Jurkat, Clone E6-1 (cell line): ENCODE measurements around the gene DAPP1.
A peak's percentile ranks its signal among the peaks of the same experiment; 100 is the strongest.

Experiments used
- DNase-seq: peaks from one replicate; pipeline ENCODE4 v3.0.0-alpha.2; 2011; ENCODE audit warnings: low read depth, low spot score
- H3K4me3 ChIP-seq: 2 replicates; pipeline ENCODE4 v1.5.1; 2011; ENCODE audit warnings: mild to moderate bottlenecking, low read length, control low read depth, moderate library complexity

Gene DAPP1

GRCh38 chr4:99847362-99847976 is 30.8 kb downstream of the DAPP1 start:
- no peak overlapping the region for H3K4me3 ChIP-seq
- DNase-seq, result no peak

- no peak for DNase-seq
- H3K4me3 ChIP-seq, result no peak overlapping the region
These were observed 32.0 kb downstream of the DAPP1 start for GRCh38 chr4:99848591-99849001.

- no peak for DNase-seq
These were observed 35.6 kb downstream of the DAPP1 start for GRCh38 chr4:99852199-99852749.

GRCh38 chr4:99853190-99853589 is 36.6 kb downstream of the DAPP1 start:
- H3K4me3 ChIP-seq, result no peak overlapping the region
- DNase-seq, result no peak

More at GRCh38 chr4:99852199-99852749, 35.6 kb downstream of the DAPP1 start:
- no peak overlapping the region for H3K4me3 ChIP-seq

- H3K4me3 ChIP-seq, result no peak overlapping the region
- DNase-seq, result no peak
These were observed 37.4 kb downstream of the DAPP1 start for GRCh38 chr4:99853999-99854398.

- DNase-seq, result no peak
- H3K4me3 ChIP-seq, result no peak overlapping the region
These were observed 39.1 kb downstream of the DAPP1 start for GRCh38 chr4:99855678-99856077.

- no peak overlapping the region for H3K4me3 ChIP-seq
- no peak for DNase-seq
These were observed 39.5 kb downstream of the DAPP1 start for GRCh38 chr4:99856166-99856565.

- DNase-seq, result no peak
- no peak overlapping the region for H3K4me3 ChIP-seq
These were observed 40.7 kb downstream of the DAPP1 start for GRCh38 chr4:99857307-99857706.

- no peak overlapping the region for H3K4me3 ChIP-seq
- no peak for DNase-seq
These were observed 43.0 kb downstream of the DAPP1 start for GRCh38 chr4:99859618-99860017.

GRCh38 chr4:99860521-99860920 is 43.9 kb downstream of the DAPP1 start:
- H3K4me3 ChIP-seq, result no peak overlapping the region
- DNase-seq, result no peak

- no peak for DNase-seq
- no peak overlapping the region for H3K4me3 ChIP-seq
These were observed 44.7 kb downstream of the DAPP1 start for GRCh38 chr4:99861120-99861905.

GRCh38 chr4:99863804-99864203 is 47.2 kb downstream of the DAPP1 start:
- H3K4me3 ChIP-seq, result no peak overlapping the region

GRCh38 chr4:99868126-99868596 is 51.5 kb downstream of the DAPP1 start:
- DNase-seq, result no peak
- no peak overlapping the region for H3K4me3 ChIP-seq

More at GRCh38 chr4:99863804-99864203, 47.2 kb downstream of the DAPP1 start:
- no peak for DNase-seq

GRCh38 chr4:99872570-99872969 is 55.9 kb downstream of the DAPP1 start:
- no peak overlapping the region for H3K4me3 ChIP-seq
- DNase-seq, result no peak

GRCh38 chr4:99875071-99875470 is 58.4 kb downstream of the DAPP1 start:
- no peak for DNase-seq
- no peak overlapping the region for H3K4me3 ChIP-seq

- no peak for DNase-seq
- no peak overlapping the region for H3K4me3 ChIP-seq
These were observed 60.3 kb downstream of the DAPP1 start for GRCh38 chr4:99876946-99877345.

GRCh38 chr4:99878604-99879003 is 62.0 kb downstream of the DAPP1 start:
- no peak overlapping the region for H3K4me3 ChIP-seq
- no peak for DNase-seq

GRCh38 chr4:99879458-99879857 is 62.8 kb downstream of the DAPP1 start:
- no peak overlapping the region for H3K4me3 ChIP-seq

GRCh38 chr4:99885063-99885664 is 68.5 kb downstream of the DAPP1 start:
- DNase-seq, result peak; percentile 49

More at GRCh38 chr4:99879458-99879857, 62.8 kb downstream of the DAPP1 start:
- no peak for DNase-seq

GRCh38 chr4:99885687-99886086 is 69.1 kb downstream of the DAPP1 start:
- no peak for DNase-seq
- H3K4me3 ChIP-seq, result no peak overlapping the region

More at GRCh38 chr4:99885063-99885664, 68.5 kb downstream of the DAPP1 start:
- no peak overlapping the region for H3K4me3 ChIP-seq
